ENCODE results near the gene MUC16.
"Not testable (repeated sequence)": the region's sequence is repeated elsewhere in the genome, so short reads cannot be mapped to it uniquely, and the experiment has no call there.

MUC16 gene

DNA sequence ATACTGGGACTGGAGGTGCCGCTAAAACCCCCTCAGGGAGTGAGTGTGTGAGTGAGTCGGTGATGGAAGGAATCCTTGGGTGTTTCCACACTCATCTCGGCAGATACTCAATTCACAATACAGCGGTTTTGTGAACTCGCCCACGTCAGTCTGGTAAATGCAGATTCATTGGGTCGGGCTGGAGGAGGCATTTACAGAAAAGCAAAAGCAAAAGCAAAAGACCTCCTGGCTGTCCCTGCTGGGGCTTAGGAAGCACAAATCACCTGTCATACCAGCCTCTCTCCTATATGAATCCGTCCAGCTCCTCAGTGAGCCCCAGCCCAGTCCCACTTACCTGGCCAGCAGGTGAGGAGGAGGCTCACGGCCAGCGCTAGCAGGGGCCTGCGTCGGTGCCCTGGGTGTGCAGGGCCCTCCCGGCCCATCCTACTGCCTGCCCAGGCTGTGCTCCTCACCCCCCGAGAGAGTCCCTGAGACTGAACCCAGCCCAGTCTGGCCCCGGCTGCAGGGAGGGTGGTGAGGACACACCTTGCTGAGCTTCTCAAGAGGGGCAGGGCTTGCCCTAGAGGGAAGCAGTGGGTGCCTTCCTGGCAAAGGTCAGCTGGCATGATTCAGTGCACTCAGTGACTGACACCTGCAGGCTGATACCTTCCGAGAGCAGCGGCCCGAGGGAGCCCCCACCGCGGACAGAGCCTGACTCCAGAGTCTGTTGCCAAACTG is at the start of gene MUC16:
Gene MUC16 (minus strand): TSS at position 475 of the 717 bp plus-strand sequence.
- no peak within 1 kb of the TSS for H3K9ac ChIP-seq (ENCODE audit: insufficient read length)
- no peaks in the 10 kb centered on the region for H3K9me3 ChIP-seq (ENCODE audit: low read depth, low read length)
- H3K36me3 ChIP-seq (ENCODE audit: insufficient read depth, low read length) = no peaks in the 10 kb centered on the region
- no peak within 1 kb of the TSS for H3K27ac ChIP-seq
- H3K4me3 ChIP-seq = no peak within 1 kb of the TSS
- DNase-seq (ENCODE audit: low read depth, low spot score) = no peak
- TF ChIP-seq FOXP2 (optimal IDR thresholded peaks at IDR 0.05; ENCODE audit: control extremely low read depth, extremely low read length, insufficient read depth) (no peak), POLR2AphosphoS5 (IDR thresholded peaks at IDR 0.05; ENCODE audit: borderline replicate concordance, low read depth, low read length) (no peak), EZH2 (IDR thresholded peaks at IDR 0.05) (no peak)

DNA sequence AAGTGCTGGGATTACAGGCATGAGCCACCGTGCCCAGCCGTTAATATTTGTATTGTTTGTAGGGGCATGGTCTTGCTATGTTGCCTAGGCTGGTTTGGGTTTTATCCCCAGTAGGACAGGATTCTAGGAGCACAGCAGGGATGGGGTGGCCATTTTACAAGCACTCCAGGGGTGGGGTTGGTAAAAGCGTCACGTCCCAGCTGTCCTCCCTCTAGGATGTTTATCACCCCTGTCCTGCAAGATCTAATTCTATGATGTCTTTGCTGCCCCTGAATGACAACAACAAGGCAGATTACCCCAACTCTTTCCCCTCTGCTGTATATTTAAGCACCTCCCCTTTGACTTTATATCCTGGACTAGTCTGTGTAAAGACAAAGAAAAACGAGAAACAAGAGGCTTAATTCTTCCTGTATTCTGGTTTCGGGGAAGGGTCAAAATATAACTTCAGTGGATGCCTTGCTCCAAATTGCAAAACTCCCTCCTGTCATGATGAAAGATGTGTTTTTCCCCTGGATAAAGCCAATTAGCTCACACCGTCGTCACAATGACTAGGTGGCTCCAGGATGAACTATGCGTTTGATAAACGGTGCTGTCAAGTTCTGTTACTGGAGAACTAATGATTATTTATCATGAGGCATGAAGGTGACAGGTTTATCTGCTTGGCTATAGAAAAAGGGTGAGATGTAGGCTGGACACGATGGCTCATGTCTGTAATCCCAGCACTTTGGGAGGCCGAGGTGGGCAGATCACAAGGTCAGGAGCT is 48.9 kb upstream of the MUC16 start:
- no peak overlapping the region for H3K4me3 ChIP-seq
- H3K27ac ChIP-seq = no peak overlapping the region
- H3K36me3 ChIP-seq (ENCODE audit: insufficient read depth, low read length) = no peaks in the 10 kb centered on the region
- no peak for TF ChIP-seq POLR2AphosphoS5 (IDR thresholded peaks at IDR 0.05; ENCODE audit: borderline replicate concordance, low read depth, low read length)
- TF ChIP-seq FOXP2 (optimal IDR thresholded peaks at IDR 0.05; ENCODE audit: control extremely low read depth, extremely low read length, insufficient read depth) = no peak
- TF ChIP-seq EZH2 (IDR thresholded peaks at IDR 0.05) = no peak
- no peak overlapping the region for H3K9ac ChIP-seq (ENCODE audit: insufficient read length)
- DNase-seq (ENCODE audit: low read depth, low spot score) = no peak
- no peaks in the 10 kb centered on the region for H3K9me3 ChIP-seq (ENCODE audit: low read depth, low read length)

DNA sequence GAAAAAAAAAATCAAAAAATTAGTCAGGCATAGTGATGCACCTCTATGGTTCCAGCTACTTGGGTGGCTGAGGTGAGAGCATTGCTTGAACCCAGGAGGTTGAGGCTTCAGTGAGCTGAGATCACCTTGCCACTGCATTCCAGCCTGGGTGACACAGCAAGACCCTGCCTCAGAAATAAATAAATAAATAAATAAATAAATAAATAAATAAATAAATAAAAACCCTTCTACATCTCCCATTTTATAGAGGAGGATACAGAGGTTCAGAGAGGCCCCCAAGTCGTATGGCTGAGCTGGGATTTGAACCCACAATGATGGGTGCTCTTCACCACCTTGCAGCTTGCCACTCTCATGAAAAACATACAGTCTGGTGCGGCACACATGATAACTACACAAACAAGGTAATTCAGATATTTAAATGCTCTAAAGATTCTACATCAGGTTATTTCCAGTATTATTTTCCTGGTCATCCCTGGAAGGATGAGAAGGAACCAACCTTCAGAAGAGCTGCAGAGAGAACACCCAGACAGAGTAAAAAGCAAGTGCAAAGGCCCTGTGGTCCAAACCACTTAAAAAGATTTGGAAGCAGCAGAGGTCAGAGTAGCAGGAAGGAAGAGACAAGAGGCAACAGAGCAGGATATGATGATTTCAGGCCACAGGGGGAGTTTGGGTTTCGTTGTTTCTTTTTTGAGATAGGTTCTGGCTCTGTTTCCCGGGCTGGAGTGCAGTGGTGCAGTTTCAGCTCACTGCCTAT is 47.5 kb upstream of the MUC16 start:
- Histone ChIP-seq H3K36me3 (ENCODE audit: insufficient read depth, low read length) (no peaks in the 10 kb centered on the region), H3K27ac (no peak overlapping the region), H3K4me3 (no peak overlapping the region), H3K9me3 (ENCODE audit: low read depth, low read length) (no peaks in the 10 kb centered on the region), H3K9ac (ENCODE audit: insufficient read length) (no peak overlapping the region)
- TF ChIP-seq FOXP2 (optimal IDR thresholded peaks at IDR 0.05; ENCODE audit: control extremely low read depth, extremely low read length, insufficient read depth) (no peak), POLR2AphosphoS5 (IDR thresholded peaks at IDR 0.05; ENCODE audit: borderline replicate concordance, low read depth, low read length) (no peak), EZH2 (IDR thresholded peaks at IDR 0.05) (no peak)
- no peak for DNase-seq (ENCODE audit: low read depth, low spot score)

DNA sequence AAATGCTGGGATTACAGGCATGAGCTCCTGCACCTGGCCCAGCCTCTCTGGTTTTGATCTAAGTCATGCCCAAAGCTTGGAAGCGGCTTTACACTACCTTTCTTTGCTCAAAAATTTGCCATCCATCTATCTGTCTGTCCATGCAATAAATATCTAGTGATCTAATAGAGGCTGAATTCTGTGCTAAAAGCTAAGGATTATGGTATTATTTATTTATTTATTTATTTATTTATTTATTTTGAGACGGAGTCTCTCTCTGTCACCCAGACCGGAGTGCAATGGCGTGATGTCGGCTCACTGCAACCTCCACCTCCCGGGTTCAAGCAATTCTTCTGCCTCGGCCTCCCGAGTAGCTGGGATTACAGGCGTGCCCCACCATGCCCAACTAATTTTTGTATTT is 45.9 kb upstream of the MUC16 start:
- H3K27ac ChIP-seq; H3K9me3 ChIP-seq (ENCODE audit: low read depth, low read length); H3K4me3 ChIP-seq; DNase-seq (ENCODE audit: low read depth, low spot score); H3K9ac ChIP-seq (ENCODE audit: insufficient read length); H3K36me3 ChIP-seq (ENCODE audit: insufficient read depth, low read length): not testable (repeated sequence)

DNA sequence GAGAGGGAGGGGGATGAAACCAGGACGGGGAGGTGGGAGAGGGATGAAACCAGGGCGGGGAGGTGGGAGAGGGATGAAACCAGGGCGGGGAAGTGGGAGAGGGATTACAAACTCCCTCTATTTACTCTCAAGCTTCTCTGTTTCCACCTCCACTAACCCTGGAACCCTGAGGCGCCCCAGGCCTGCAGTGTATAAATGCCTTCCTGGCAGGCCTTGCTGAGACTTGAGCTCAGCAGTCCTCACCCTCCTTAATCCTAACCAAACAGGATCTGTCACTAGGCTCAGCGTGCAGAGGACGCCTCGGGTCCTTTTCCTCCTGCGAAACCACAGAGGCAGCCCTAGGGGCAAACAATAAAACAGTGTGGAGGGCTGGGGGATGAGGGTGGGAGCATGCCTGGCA is 44.6 kb upstream of the MUC16 start:
- H3K9me3 ChIP-seq (ENCODE audit: low read depth, low read length) = no peaks in the 10 kb centered on the region
- no peak overlapping the region for H3K4me3 ChIP-seq
- DNase-seq (ENCODE audit: low read depth, low spot score) = peak; percentile 50
- H3K36me3 ChIP-seq (ENCODE audit: insufficient read depth, low read length) = no peaks in the 10 kb centered on the region
- no peak overlapping the region for H3K9ac ChIP-seq (ENCODE audit: insufficient read length)
- TF ChIP-seq POLR2AphosphoS5 (IDR thresholded peaks at IDR 0.05; ENCODE audit: borderline replicate concordance, low read depth, low read length) (peak; percentile 47; the same call in 1 of the 2 replicates), EZH2 (IDR thresholded peaks at IDR 0.05) (no peak), FOXP2 (optimal IDR thresholded peaks at IDR 0.05; ENCODE audit: control extremely low read depth, extremely low read length, insufficient read depth) (no peak)
- no peak overlapping the region for H3K27ac ChIP-seq

DNA sequence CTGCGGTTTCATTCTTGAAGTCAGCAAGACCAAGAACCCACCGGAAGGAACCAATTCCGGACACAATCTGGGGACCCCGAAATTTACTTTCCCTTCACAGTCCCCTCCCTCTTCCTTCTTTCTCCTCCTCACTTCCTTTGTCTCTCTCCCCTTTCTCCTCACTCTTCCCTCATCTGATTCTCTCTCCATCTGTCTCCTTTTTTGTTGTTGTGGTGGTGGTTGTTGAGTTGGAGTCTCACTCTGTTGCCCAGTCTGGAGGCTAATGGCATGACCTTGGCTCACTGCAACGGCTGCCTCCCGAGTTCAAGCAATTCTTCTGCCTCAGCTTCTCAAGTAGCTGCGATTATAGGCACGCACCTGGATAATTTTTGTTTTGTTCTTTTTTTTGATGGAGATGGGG is 44.0 kb upstream of the MUC16 start:
- DNase-seq (ENCODE audit: low read depth, low spot score) = no peak
- Histone ChIP-seq H3K4me3 (no peak overlapping the region), H3K36me3 (ENCODE audit: insufficient read depth, low read length) (no peaks in the 10 kb centered on the region), H3K9ac (ENCODE audit: insufficient read length) (no peak overlapping the region), H3K9me3 (ENCODE audit: low read depth, low read length) (no peaks in the 10 kb centered on the region), H3K27ac (no peak overlapping the region)
- no peak for TF ChIP-seq POLR2AphosphoS5 (IDR thresholded peaks at IDR 0.05; ENCODE audit: borderline replicate concordance, low read depth, low read length)
- no peak for TF ChIP-seq EZH2 (IDR thresholded peaks at IDR 0.05)
- no peak for TF ChIP-seq FOXP2 (optimal IDR thresholded peaks at IDR 0.05; ENCODE audit: control extremely low read depth, extremely low read length, insufficient read depth)

DNA sequence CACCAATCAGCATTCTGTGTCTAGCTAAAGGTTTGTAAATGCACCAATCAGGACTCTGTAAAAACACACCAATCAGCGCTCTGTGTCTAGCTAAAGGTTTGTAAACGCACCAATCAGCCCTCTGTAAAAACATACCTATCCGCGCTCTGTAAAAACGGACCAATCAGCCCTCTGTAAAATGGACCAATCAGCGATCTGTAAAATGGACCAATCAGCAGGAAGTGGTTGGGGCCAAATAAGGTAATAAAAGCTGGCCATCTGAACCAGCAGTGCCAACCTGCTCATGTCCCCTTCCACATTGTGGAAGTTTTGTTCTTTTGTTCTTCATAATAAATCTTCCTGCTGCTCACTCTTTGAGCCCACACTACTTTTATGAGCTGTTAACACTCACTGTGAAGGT is 43.5 kb upstream of the MUC16 start:
- H3K27ac ChIP-seq; H3K9ac ChIP-seq (ENCODE audit: insufficient read length); H3K9me3 ChIP-seq (ENCODE audit: low read depth, low read length); DNase-seq (ENCODE audit: low read depth, low spot score); H3K36me3 ChIP-seq (ENCODE audit: insufficient read depth, low read length); H3K4me3 ChIP-seq: not testable (repeated sequence)

DNA sequence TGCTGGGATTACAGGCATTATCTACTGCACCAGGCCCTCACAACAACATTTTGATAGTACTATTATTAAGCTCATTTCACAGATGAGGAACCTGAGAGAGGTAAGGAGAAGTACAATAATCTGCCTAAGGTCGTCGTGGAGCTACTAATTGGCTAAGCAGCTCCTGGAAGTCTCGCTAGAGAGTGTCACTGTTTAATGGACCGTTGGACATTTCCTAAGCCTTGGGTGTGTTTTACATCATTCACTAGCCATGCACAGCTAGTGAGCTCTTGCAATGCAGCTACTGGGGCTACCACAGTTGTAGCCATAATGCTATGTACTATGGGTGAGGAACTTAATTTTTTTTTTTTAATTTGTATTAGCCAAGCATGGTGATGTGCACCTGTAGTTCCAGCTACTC is 42.7 kb upstream of the MUC16 start:
- Histone ChIP-seq H3K4me3 (no peak overlapping the region), H3K9ac (ENCODE audit: insufficient read length) (no peak overlapping the region), H3K9me3 (ENCODE audit: low read depth, low read length) (no peaks in the 10 kb centered on the region), H3K27ac (no peak overlapping the region), H3K36me3 (ENCODE audit: insufficient read depth, low read length) (no peaks in the 10 kb centered on the region)
- no peak for DNase-seq (ENCODE audit: low read depth, low spot score)
- TF ChIP-seq POLR2AphosphoS5 (IDR thresholded peaks at IDR 0.05; ENCODE audit: borderline replicate concordance, low read depth, low read length) (no peak), EZH2 (IDR thresholded peaks at IDR 0.05) (no peak), FOXP2 (optimal IDR thresholded peaks at IDR 0.05; ENCODE audit: control extremely low read depth, extremely low read length, insufficient read depth) (no peak)
